ENCODE results near the gene CFAP99.

CFAP99 gene

GRCh38 chr4:2432004-2432403 is 13.2 kb downstream of the CFAP99 start:
- DNase-seq: no peak

- DNase-seq: no peak
Observed at GRCh38 chr4:2432991-2433530, 14.3 kb downstream of the CFAP99 start.

- no peak for DNase-seq
Observed at GRCh38 chr4:2433609-2434350, 15.0 kb downstream of the CFAP99 start.

- DNase-seq: no peak
Observed at GRCh38 chr4:2434420-2434819, 15.7 kb downstream of the CFAP99 start.

GRCh38 chr4:2436301-2436700 is 17.5 kb downstream of the CFAP99 start:
- DNase-seq: no peak

GRCh38 chr4:2436761-2437474 is 18.2 kb downstream of the CFAP99 start:
- no peak for DNase-seq

GRCh38 chr4:2437475-2438215 is 18.9 kb downstream of the CFAP99 start:
- no peak for DNase-seq

- no peak for DNase-seq
Observed at GRCh38 chr4:2438822-2439718, 20.3 kb downstream of the CFAP99 start.

- peak; percentile 79 for DNase-seq
Observed at GRCh38 chr4:2441393-2442174, 22.8 kb downstream of the CFAP99 start.

GRCh38 chr4:2442175-2442993 is 23.6 kb downstream of the CFAP99 start:
- DNase-seq: no peak

- DNase-seq: no peak
Observed at GRCh38 chr4:2443061-2443730, 24.4 kb downstream of the CFAP99 start.

- no peak for DNase-seq
Observed at GRCh38 chr4:2443956-2444740, 25.4 kb downstream of the CFAP99 start.

- DNase-seq: no peak
Observed at GRCh38 chr4:2445130-2445529, 26.4 kb downstream of the CFAP99 start.

GRCh38 chr4:2445571-2445970 is 26.8 kb downstream of the CFAP99 start:
- DNase-seq: no peak

- no peak for DNase-seq
Observed at GRCh38 chr4:2446656-2447564, 28.2 kb downstream of the CFAP99 start.

GRCh38 chr4:2448589-2448988 is 29.8 kb downstream of the CFAP99 start:
- no peak for DNase-seq

GRCh38 chr4:2449051-2449450 is 30.3 kb downstream of the CFAP99 start:
- no peak for DNase-seq

Measured in CD4-positive, alpha-beta T cell treated with Interleukin-17A for 4 hours (primary cell).